NCI-H460 (cell line): ENCODE measurements around the gene FERD3L. TPM values are rescaled to one million over a fixed set of nuclear protein-coding genes. Genes with fewer than 3 reads are reported as not detected.

Experiments
- DNase-seq: peaks from one replicate; pipeline ENCODE4 v3.0.0-alpha.2; 2016; ENCODE audit warnings: low read depth; ENCODE audit errors: extremely low read depth
- total RNA-seq: library from RNA; depleted of rRNA; stranded (reverse); fragments of >200 nt; shearing (Covaris generic); gene quantifications from 2 replicates; pipeline ENCODE4 v1.2.3, GENCODE V29; 2014

FERD3L gene
- total RNA-seq, 1 experiment from 2014 or later, result not detected

- DNase-seq, result no peak
These were observed 27.2 kb downstream of the FERD3L start for GRCh38 chr7:19117870-19118608.

- no peak for DNase-seq
These were observed 27.9 kb downstream of the FERD3L start, which contains the start of gene TWIST1 for GRCh38 chr7:19117091-19117869. TWIST1 (minus strand) TSS chr7:19117636; CDS start chr7:19117321, 315 bp downstream.

GRCh38 chr7:19116121-19117090 is 28.8 kb downstream of the FERD3L start:
- DNase-seq, result no peak

DNA sequence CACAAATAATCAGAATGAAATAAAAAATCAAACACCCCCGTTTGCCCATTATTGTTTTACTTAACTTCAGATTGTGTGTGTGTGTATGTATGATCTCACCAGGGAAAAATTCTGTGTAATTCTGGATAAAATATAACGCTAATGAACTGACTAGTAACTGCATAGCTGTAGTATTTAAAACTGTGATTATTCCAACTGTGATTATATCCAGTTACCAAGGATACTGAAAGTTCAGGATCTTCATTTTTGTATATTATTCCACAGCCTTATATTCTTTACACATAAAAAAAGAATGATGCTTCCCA is 30.7 kb downstream of the FERD3L start:
- DNase-seq, result no peak

DNA sequence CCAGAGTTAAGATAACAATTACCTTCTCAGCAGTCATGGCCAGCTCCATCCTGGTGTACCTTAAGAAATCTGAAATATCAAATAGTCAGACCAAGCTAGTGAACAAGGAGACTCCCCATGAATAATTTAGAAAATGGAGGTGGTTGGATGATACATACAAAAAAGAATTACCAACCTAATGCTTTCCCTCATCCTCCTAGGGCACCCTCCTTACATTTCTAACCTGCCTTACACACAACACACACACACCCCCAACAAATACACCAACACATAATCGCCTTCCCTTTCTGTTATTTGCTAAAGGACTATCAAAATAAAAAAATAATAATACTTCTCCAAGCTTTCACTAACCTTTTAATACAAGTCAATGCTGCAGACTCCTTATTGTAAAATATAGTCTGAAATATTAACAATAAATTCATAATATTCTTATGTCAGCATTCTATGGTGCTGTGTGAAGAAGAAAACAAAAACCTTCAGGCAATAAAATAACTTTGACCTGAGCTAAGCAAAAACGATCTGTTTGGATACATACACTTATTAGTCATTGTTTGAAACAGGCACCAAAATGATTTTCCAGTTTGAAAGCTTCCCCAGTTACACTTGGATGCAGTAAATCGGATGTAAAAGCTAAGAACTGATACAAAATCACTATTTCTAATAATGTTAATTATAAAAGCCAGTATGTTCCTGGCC is 31.2 kb downstream of the FERD3L start:
- DNase-seq, result no peak

DNA sequence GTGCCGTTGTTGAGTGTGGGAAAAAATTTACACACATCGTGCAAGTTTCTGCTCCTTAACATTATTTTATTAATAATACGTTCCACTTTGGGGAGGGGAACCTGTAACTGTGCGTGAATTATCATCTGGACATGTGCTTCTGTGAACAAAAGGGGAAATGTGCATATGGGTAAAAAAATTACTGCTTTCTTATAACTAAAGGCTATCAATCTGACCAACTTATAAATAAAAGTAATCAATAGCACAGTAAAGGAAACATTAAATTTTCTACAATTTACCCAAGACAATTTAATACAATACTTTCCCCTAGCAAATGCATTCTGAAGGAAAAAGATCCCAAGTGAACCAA is 32.2 kb downstream of the FERD3L start:
- no peak for DNase-seq

GRCh38 chr7:19112274-19113001 is 32.8 kb downstream of the FERD3L start:
- no peak for DNase-seq

DNA sequence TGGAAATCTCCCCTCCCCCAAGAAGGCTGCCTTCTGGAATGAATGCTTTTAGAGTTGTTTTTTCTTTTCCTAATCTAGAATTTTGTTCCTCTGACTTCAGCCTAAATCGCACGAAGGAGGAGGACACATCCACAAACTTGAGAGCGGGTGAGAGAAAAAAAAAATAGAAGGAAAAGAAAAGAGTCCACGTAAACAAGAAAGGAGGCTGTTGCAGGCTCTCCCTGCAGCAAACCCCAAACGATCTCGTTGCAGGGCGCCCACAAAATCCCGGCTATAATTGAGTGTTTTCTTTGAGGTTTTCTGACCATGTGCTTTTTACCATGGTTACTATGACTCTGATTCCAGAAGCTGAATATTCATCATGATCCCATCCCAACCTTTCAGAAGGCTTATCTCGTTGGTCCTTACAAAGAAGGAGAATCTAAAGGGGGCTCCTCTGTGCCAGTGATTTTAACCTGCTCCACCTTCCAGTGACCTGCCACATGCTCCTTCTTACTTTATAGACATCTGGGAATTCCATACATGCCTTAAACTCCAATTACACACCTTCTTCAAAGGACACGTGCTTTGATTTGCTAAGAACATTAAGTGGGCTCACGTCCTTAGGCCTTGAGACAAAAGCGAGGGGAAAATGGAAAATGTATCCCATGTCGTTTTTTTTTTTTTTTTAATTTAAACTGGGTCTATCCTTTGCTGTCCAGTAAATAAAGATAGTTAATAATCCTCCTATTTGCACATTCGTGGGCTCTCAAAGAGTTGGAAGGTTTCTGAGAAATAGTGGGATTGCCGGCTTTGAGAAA is 33.5 kb downstream of the FERD3L start:
- DNase-seq, result no peak

- DNase-seq, result no peak
These were observed 34.4 kb downstream of the FERD3L start for GRCh38 chr7:19110776-19111175.

- DNase-seq, result no peak
These were observed 35.0 kb downstream of the FERD3L start for GRCh38 chr7:19110026-19110730.

GRCh38 chr7:19109000-19109946 is 35.9 kb downstream of the FERD3L start:
- DNase-seq, result no peak

DNA sequence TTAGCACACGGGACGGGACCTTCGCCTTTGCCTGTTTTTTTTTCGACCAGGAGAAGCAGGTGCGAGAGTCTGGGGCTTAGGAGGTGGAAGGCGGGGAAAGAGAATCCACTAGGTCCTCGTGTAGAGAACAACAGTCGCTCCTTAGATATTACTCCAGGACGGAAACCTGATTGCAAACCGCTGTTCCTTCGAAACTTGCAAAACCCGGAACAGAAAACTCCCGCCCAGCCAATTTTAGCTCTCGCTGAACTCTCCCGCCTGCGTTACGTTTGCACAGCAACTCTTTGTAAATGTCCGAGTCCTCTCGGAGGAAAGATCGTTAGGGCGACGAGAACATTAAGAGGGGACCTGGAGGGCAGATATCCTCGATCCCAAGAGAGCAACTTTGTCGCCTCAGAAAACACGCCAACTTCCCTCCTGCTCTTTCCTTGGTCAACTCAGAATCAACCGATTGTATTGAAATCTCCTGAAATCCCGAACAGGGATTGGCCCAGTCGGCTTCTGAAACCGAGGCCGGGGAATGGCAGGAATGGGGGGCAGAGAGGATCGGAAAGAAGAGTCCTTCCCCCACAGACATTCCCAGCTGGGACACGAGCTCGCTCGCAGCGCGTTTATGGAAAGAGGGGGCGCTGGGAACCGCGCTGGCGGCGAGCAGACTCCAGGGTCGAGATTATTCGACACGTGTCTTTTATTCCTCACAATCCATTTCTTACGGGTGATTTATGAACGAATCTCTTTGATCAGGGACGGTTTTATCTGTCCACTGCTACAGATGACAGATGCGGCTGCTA is 37.7 kb downstream of the FERD3L start:
- no peak for DNase-seq

DNA sequence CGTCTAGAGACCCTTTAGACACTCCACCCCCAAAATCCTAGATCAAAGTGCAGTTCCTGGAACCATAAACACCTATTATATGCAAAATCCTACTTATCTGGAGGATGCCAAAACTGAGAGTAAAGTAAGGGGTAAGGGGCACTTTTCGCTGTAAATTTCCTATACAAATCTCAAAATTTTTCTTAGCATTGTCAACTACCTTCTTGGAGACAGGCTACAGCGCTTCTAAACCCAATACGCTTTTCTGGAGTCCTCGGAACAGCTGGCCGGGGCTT is 38.2 kb downstream of the FERD3L start:
- DNase-seq, result no peak

DNA sequence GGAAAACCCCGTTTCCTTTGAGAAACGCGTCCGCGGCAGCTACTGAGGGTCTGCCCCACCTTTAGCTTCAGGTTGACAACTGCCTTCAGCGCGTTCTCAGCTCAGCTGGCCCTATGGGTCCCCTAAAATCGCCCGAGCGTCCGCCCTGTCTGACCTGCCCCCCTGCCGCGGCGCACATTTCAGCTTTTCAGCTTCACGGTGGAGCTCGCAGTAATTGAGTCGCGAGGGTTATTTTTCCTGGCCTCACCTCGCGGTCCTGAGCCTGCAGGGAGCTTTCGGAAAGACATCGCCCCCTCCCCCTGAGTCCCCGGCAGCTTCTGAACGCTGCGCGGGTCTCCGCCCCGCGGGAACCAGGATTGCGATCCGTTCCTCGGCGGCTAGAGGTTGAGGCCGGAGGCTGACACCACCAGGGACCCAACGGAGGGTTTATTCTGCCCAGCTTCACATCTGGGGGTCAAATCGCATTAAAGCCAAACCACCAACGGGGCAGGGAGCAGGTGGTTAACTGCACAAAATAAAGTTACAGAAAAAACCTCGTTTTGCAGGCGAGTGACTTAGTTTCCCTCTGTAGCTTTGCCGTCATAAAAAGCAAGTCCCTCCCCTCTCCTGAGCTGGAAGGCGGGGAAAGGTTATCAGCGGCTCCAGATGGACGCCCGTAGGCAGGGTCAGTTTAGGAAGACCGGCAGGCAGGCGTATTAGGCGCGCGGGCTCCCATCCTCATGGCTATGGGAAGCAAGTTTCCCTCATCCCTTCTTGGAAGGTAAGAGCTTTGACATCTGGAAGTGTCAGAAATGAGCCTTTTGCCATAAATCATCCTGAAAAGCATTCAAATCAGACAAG is 38.8 kb downstream of the FERD3L start:
- no peak for DNase-seq

DNA sequence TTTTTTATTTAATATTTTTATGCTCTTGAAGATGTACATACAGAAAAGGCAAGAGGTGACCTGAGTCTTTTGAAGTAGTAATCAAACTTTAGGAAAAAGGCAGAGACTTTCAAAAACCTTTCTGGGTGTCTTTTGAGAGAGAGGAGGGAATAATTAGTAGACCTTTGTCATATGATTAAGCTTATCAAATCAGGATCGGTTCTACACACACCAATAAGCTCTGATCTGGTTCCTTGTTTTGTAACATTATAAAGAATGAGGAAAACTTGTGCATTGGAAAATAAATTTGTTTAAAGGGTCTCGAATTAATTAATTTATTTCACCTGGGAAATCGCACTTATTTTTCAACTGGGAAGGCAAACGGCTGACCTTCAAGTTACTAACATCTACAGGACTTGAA is 39.7 kb downstream of the FERD3L start:
- DNase-seq, result no peak

DNA sequence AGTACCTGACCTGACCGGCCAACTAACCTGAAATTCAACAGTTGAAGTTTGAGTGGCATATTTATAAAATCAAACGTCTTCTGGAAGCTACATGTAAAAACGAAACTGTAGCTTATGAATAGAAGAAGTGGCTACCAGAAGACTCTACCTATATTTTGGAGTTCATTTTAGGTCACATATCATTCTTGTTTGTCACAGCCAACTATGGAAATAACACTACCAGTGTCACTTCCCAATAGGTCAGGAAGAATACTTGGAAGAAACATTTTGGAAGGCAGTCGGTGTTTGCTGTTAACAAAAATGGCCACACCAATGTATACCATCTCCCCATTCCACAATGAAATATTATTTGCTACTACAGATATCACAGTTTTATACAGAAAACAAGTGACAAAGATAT is 40.4 kb downstream of the FERD3L start:
- no peak for DNase-seq
